ENCODE data around the gene AURKB.

The AURKB gene

GRCh38 chr17:8235676-8236075 is 25.3 kb upstream of the AURKB start:
- Mint-ChIP-seq H3K36me3 (ENCODE audit: low read depth) (peaks cover 72% of the 10 kb centered on the region), H3K9me3 (no peaks in the 10 kb centered on the region), H3K27me3 (no peaks in the 10 kb centered on the region), H3K4me1 (ENCODE audit: low read depth) (peaks cover 3% of the 10 kb centered on the region), H3K4me3 (no peak overlapping the region), H3K27ac (no peak overlapping the region)

DNA sequence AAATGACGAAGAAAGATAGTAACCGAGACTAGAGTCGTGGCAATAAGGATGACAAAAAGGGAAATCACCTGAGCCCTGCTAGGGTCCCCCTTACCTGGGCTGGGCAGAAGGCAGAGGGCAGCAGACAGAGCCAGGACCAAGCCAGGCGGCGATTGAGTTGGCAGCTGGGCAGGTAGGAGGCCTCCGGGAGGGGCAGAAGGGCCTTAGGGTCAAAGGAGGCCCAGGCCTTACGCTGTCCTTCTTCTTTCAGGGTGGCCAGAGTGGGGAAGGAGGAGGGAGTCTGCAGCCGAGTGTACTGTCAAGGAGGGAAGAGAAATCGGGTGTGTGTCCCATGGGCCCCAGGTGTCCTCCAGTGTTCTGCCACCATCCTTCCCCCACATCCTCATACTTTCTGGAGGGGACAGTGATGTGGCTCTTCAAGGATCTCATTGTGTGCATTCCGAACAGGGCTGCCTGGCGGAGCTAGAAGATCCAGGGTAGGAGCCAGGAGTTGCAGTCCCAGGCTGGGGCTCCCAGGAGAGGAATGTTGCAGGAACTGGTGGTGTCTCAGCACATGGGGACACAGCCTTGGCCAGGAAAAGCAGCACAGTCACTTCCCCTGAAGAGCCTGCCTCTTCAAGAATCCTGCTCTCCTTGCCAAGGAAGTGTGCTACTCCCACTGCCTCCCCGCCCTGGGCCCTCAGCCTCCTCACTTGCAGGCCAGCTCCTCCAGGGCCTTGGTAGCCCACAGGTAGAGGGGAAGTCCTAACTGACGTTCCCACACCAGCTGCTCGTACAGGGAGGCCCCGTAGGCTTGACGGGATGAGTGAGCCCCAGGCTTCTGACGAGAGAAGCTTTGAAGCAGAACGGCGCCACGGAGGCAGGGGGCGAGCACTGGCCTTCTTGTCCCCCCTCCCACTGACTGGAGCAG is 24.2 kb upstream of the AURKB start:
- H3K27ac Mint-ChIP-seq = no peak overlapping the region
- H3K9me3 Mint-ChIP-seq = no peaks in the 10 kb centered on the region

GRCh38 chr17:8231701-8232100 is 21.3 kb upstream of the AURKB start:
- Mint-ChIP-seq H3K4me3 (no peak overlapping the region), H3K27ac (no peak overlapping the region), H3K36me3 (ENCODE audit: low read depth) (peaks cover 76% of the 10 kb centered on the region)

More for the DNA sequence above, 24.2 kb upstream of the AURKB start:
- no peaks in the 10 kb centered on the region for H3K27me3 Mint-ChIP-seq
- H3K4me3 Mint-ChIP-seq = no peak overlapping the region
- no peaks in the 10 kb centered on the region for H3K4me1 Mint-ChIP-seq (ENCODE audit: low read depth)
- peaks cover 75% of the 10 kb centered on the region for H3K36me3 Mint-ChIP-seq (ENCODE audit: low read depth)

GRCh38 chr17:8227238-8227581 is 16.8 kb upstream of the AURKB start:
- Mint-ChIP-seq H3K27ac (peak overlapping the region; percentile 90), H3K27me3 (peaks cover 7% of the 10 kb centered on the region), H3K4me1 (ENCODE audit: low read depth) (peaks cover 44% of the 10 kb centered on the region), H3K4me3 (peak overlapping the region; percentile 66), H3K36me3 (ENCODE audit: low read depth) (peaks cover 53% of the 10 kb centered on the region), H3K9me3 (no peaks in the 10 kb centered on the region)

More at GRCh38 chr17:8231701-8232100, 21.3 kb upstream of the AURKB start:
- Mint-ChIP-seq H3K27me3 (no peaks in the 10 kb centered on the region), H3K4me1 (ENCODE audit: low read depth) (peaks cover 6% of the 10 kb centered on the region), H3K9me3 (no peaks in the 10 kb centered on the region)

GRCh38 chr17:8226536-8227237 is 16.3 kb upstream of the AURKB start:
- Mint-ChIP-seq H3K4me3 (peak overlapping the region; percentile 66), H3K27ac (peak overlapping the region; percentile 90), H3K36me3 (ENCODE audit: low read depth) (peaks cover 51% of the 10 kb centered on the region), H3K27me3 (peaks cover 10% of the 10 kb centered on the region), H3K9me3 (no peaks in the 10 kb centered on the region), H3K4me1 (ENCODE audit: low read depth) (peaks cover 48% of the 10 kb centered on the region)

DNA sequence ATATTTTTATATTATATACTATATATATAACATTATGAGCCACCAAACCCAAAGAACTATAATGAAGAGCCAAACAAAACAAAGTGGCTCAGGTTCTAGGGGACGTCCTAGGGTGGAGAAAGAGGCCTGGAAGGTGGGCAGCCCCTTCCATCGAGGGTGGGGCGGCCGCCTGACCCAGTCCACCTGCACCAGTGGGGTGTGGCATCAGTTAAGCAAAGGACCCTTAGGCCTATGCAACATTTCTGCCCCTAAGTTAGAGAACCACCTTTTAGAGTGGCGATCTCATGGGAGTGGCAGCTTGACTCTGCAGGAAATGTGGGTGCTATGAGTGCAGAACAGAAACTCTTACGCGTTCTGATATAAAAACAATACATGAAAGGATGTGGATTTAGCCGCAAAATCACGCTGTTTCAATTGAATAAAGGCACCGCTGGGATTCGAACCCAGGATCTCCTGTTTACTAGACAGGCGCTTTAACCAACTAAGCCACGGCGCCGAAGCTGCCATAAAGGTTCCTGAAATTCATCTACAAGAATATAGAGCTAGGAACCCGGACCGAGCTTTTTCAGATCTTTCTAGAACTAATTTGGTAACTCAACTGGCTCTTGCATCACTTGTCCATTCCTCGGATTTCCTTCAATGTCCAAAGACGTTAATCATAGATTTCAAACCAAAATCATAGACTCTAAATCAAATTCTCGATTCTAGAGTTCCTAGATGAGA is 15.6 kb upstream of the AURKB start:
- peaks cover 10% of the 10 kb centered on the region for H3K27me3 Mint-ChIP-seq
- peaks cover 54% of the 10 kb centered on the region for H3K4me1 Mint-ChIP-seq (ENCODE audit: low read depth)
- H3K4me3 Mint-ChIP-seq = peak overlapping the region; percentile 66
- no peaks in the 10 kb centered on the region for H3K9me3 Mint-ChIP-seq
- H3K27ac Mint-ChIP-seq = peak overlapping the region; percentile 90
- H3K36me3 Mint-ChIP-seq (ENCODE audit: low read depth) = peaks cover 48% of the 10 kb centered on the region

DNA sequence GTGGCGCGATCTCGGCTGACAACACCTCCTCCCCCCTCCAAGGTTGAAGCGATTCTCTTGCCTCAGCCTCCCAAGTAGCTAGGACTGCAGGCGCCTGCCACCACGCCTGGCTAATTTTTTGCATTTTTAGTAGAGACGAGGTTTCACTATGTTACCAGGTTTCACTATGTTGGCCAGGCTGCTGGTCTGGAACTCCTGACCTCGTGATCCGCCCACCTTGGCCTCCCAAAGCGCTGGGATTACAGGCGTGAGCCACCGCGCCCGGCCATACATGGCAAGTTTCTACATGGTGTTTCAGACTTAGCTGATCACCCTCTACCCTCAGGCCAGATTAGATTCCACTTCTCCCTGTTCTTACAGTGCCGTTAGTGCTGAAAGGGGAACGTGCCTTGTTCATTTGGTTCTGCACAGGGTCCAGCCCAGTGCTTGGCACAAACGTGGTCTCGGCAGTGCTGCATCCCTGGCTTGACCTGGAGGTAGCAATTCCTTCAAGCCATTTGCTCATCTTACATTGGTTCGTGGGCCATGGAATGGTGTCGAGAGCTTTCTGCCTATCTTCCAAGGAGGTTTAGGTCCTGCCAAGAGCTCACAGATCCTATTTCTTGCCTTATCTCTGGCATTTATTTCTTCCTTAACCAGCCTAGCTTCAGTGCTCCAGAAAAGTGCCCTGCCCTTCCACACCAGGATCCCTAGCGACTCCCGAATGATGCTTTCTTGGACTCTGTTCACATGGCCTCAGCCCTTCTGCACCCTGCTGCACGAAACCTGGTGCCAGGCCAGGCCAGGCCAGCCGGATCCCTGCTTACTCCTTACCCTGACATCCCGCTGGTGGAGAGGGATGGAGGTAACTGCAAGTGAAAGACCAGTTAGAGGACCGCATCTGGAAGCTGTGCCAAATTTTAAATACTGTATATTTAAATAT is 14.8 kb upstream of the AURKB start:
- no peak overlapping the region for H3K4me3 Mint-ChIP-seq
- H3K36me3 Mint-ChIP-seq (ENCODE audit: low read depth) = peaks cover 45% of the 10 kb centered on the region
- H3K27me3 Mint-ChIP-seq = peaks cover 13% of the 10 kb centered on the region
- peaks cover 59% of the 10 kb centered on the region for H3K4me1 Mint-ChIP-seq (ENCODE audit: low read depth)
- H3K9me3 Mint-ChIP-seq = no peaks in the 10 kb centered on the region
- H3K27ac Mint-ChIP-seq = no peak overlapping the region

DNA sequence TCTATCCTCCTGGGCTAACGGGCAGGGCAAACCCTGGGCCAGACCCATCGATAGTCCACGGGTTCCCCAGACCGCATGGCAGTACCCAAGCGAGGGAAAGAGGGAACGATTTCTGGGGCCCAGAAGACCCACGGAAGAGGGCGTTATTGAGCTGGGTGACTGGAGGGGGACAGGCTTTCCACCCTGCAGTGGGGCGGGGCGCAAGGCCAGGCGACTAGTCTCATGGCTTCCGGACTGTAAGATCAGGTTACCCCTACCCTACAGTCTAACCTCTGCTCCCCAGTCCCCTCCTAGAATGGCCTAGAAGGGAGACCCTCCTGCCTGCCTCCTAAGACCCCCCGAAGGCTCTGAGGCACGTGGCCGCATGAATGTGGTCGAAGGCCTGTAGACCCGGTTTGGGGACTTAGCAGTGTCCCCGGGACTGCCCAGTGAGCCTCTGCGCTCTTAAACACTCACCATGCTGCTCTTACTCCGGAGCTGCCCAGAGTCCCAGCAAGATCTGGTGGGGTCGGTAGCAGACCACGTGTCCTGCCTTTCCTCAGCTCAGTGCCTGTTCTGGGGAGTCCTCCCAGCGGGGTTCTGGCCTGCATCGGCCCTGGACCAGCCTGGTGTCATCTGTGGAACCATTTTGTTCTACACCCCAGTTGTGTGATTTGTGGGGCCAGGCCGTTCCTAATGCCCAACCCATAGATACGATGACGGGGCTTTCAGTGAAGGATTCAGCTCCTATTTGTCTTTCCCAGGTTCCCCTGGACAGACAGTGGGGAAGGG is 13.2 kb upstream of the AURKB start:
- peaks cover 32% of the 10 kb centered on the region for H3K36me3 Mint-ChIP-seq (ENCODE audit: low read depth)
- H3K4me3 Mint-ChIP-seq = peak overlapping the region; percentile 97
- H3K27me3 Mint-ChIP-seq = peaks cover 13% of the 10 kb centered on the region
- peak overlapping the region; percentile 99 for H3K27ac Mint-ChIP-seq
- no peaks in the 10 kb centered on the region for H3K9me3 Mint-ChIP-seq
- H3K4me1 Mint-ChIP-seq (ENCODE audit: low read depth) = peaks cover 59% of the 10 kb centered on the region

DNA sequence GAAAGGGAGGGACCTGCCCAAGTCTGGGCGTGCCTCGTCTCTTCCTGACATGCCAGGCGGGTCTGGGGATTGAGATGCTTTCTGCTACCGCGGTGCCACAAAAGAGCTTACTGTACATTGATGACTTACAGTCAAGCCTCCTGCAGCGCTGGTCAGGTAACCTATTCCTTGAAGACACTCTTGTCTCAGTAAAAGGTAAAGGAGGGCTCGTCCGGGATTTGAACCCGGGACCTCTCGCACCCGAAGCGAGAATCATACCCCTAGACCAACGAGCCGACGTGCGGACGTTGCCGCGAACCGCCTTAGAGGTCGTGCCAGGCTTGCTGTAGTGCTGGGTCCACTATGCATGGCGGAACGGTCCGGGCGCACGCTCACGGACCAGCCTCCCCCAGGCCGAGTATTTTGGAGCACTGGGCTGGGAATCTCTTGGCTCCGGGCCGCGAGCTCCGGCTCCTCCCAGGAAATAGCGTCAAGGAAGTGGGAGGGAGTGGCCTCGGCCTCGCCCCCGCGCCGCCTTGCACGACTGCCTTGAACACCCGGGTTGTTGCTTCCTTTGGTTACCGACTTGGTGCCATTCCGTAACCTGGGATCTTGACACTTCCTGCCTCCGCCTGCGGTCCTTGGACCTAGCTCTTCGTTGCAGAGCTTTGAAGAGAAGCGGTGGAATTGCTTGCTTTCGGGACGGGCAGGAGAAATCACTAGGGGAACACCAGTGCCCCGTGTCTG is 12.4 kb upstream of the AURKB start:
- Mint-ChIP-seq H3K4me1 (ENCODE audit: low read depth) (peaks cover 62% of the 10 kb centered on the region), H3K36me3 (ENCODE audit: low read depth) (peaks cover 29% of the 10 kb centered on the region), H3K4me3 (peak overlapping the region; percentile 97), H3K9me3 (no peaks in the 10 kb centered on the region), H3K27ac (peak overlapping the region; percentile 99), H3K27me3 (peaks cover 13% of the 10 kb centered on the region)

GRCh38 chr17:8222380-8222629 is 11.9 kb upstream of the AURKB start:
- Mint-ChIP-seq H3K9me3 (no peaks in the 10 kb centered on the region), H3K27me3 (peaks cover 13% of the 10 kb centered on the region), H3K4me1 (ENCODE audit: low read depth) (peaks cover 61% of the 10 kb centered on the region), H3K27ac (peak overlapping the region; percentile 99), H3K4me3 (peak overlapping the region; percentile 97), H3K36me3 (ENCODE audit: low read depth) (peaks cover 24% of the 10 kb centered on the region)

- H3K27me3 Mint-ChIP-seq = peaks cover 13% of the 10 kb centered on the region
- H3K27ac Mint-ChIP-seq = peak overlapping the region; percentile 99
- peaks cover 57% of the 10 kb centered on the region for H3K4me1 Mint-ChIP-seq (ENCODE audit: low read depth)
- no peaks in the 10 kb centered on the region for H3K9me3 Mint-ChIP-seq
- H3K36me3 Mint-ChIP-seq (ENCODE audit: low read depth) = peaks cover 20% of the 10 kb centered on the region
- H3K4me3 Mint-ChIP-seq = peak overlapping the region; percentile 97
Measured at GRCh38 chr17:8221663-8222379, 11.4 kb upstream of the AURKB start.

DNA sequence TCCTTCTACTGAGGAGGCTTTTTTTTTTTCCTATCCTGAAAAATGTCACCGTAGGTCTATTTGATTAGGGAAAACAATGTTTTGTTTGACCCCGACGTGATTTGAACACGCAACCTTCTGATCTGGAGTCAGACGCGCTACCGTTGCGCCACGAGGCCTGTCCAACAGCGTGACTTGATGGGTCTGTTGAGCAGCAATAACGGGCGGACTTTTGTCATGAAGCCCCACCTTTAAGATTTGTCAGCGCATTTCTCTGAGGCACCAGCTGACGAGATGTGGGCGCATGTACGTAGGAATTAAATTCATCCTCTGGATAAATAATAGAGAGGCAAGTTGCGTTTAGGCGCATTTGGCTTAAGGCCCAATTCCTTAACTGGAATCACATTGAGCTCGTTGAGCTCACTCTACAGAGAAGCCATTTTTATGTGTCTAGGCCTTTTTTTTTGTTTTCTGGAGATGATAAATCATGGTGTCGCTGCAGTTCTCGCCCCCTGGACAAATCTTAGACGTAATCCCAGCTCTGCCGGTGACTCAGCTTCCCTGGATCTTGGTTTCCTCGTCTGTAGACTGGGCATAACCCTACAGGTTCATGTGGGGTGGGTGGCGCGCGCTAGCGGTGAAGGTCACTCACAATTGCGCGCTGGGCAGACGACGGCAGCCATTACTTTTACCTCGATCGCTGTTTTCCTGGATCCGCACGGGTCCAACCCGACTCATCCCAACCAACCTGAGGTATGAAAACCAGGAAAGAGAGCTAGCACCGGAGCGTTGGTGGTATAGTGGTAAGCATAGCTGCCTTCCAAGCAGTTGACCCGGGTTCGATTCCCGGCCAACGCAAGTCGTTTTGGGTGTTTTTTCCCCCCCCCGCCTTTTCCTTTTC is 10.6 kb upstream of the AURKB start:
- Mint-ChIP-seq H3K27me3 (peaks cover 7% of the 10 kb centered on the region), H3K4me1 (ENCODE audit: low read depth) (peaks cover 49% of the 10 kb centered on the region), H3K4me3 (peak overlapping the region; percentile 97), H3K9me3 (no peaks in the 10 kb centered on the region), H3K27ac (peak overlapping the region; percentile 99), H3K36me3 (ENCODE audit: low read depth) (peaks cover 12% of the 10 kb centered on the region)
